GM21360 (cell line): ENCODE data around the gene GNS.
"Not testable (repeated sequence)": the region's sequence is repeated elsewhere in the genome, so short reads cannot be mapped to it uniquely, and the experiment has no call there.

Experiments
- ATAC-seq: cut with Tn5 transposase; IDR thresholded peaks from one replicate; pipeline ENCODE4 v1.9.1; 2021; ENCODE audit warnings: mild to moderate bottlenecking, moderate library complexity; ENCODE audit not compliant: unreplicated experiment

GNS gene

GRCh38 chr12:64700532-64700931 lies 58.7 kb downstream of the GNS start:
- no peak for ATAC-seq

GRCh38 chr12:64699504-64700115 lies 59.6 kb downstream of the GNS start:
- ATAC-seq, result no peak

- ATAC-seq, result no peak
Observed at GRCh38 chr12:64696080-64696741, 63.0 kb downstream of the GNS start.

- ATAC-seq, result no peak
Observed at GRCh38 chr12:64695550-64695949, 63.7 kb downstream of the GNS start.

- no peak for ATAC-seq
Observed at GRCh38 chr12:64694130-64695040, 64.8 kb downstream of the GNS start.

- no peak for ATAC-seq
Observed at GRCh38 chr12:64691795-64692583, 67.2 kb downstream of the GNS start.

GRCh38 chr12:64691227-64691794 lies 67.9 kb downstream of the GNS start:
- no peak for ATAC-seq

- not testable (repeated sequence) for ATAC-seq
Observed at GRCh38 chr12:64690236-64690635, 69.0 kb downstream of the GNS start.

- ATAC-seq, result no peak
Observed at GRCh38 chr12:64688715-64689114, 70.5 kb downstream of the GNS start.

GRCh38 chr12:64688219-64688618 lies 71.0 kb downstream of the GNS start:
- no peak for ATAC-seq

GRCh38 chr12:64687816-64688215 lies 71.4 kb downstream of the GNS start:
- ATAC-seq, result no peak

- ATAC-seq, result no peak
Observed at GRCh38 chr12:64685605-64686004, 73.6 kb downstream of the GNS start.

- ATAC-seq, result no peak
Observed at GRCh38 chr12:64685050-64685449, 74.2 kb downstream of the GNS start.

GRCh38 chr12:64683816-64684543 lies 75.2 kb downstream of the GNS start:
- no peak for ATAC-seq

GRCh38 chr12:64682572-64683277 lies 76.5 kb downstream of the GNS start:
- ATAC-seq, result no peak

GRCh38 chr12:64681200-64682052 lies 77.8 kb downstream of the GNS start:
- ATAC-seq, result no peak

GRCh38 chr12:64680235-64680634 lies 79.0 kb downstream of the GNS start:
- no peak for ATAC-seq

GRCh38 chr12:64679487-64680001 lies 79.7 kb downstream of the GNS start:
- no peak for ATAC-seq
